DMS53 treated with DMSO at 0.1 percent for 48 hours (cell line): ENCODE results near the gene MPPED2.

Source experiments
- DNase-seq: peaks from one replicate; lab custom pipeline; 2025; ENCODE audit not compliant: unreplicated experiment; lab: John Stamatoyannopoulos, UW

MPPED2 gene

DNA sequence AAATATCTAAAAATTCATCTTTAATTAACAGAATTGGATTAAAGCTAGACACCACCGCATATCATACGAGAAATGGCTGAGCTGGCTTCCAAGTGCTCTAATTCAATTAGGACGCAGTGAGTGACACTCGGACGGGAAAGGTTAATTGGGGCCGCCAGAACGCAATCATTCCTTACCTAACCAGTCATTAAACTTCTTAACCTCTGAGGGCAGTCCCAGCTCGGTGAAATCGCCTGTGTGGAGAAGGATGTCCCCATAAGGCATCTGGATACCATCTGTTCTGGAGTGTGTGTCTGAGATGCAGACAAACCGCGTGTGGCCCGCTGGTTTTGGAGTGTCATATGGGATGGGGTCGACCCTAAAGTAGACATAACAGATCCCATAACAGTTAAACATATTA is 50.3 kb downstream of the MPPED2 start:
- DNase-seq, result no peak

DNA sequence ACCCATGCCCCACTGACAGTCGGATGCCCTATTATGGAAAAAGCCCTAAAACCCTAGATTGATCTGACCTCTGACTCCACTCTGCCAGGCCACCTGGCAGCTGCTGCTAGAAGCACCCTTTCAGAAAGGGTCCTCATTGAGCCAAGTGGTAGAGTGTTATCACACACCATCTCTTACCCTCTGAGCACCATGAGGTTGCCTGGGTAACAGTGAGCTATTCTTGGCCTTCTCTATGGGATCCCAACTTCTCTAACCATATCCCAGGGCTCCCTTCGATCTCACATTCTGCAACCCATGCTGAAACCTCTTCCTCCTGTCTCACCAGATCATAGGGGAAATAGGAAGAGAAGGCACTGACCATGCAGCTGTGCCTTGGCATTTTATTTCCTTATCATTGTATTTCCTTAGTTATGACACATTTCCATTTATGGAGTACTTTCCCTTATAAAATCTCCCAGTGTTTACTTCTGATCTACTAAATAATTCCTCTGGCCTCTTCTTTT is 52.7 kb downstream of the MPPED2 start:
- DNase-seq, result no peak

DNA sequence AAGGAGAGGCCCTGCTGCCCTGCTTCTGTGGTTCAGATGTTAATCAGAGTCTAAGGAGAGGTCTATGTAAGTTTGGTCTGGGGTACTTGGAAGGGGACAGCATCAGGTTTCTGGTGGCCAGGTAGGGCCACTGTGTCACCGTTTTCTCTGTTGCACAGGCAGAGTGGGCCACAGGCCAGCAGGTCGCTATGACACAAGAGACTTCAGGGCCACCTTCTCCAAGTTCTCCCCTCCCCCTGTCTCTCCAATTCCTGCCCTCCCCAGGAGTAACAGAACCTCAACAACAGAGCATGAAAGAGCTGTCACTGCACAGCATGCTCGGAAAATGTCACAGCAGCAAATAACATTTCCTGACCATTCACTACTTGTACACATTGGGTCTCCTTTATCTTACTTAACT is 58.6 kb downstream of the MPPED2 start:
- DNase-seq, result no peak

DNA sequence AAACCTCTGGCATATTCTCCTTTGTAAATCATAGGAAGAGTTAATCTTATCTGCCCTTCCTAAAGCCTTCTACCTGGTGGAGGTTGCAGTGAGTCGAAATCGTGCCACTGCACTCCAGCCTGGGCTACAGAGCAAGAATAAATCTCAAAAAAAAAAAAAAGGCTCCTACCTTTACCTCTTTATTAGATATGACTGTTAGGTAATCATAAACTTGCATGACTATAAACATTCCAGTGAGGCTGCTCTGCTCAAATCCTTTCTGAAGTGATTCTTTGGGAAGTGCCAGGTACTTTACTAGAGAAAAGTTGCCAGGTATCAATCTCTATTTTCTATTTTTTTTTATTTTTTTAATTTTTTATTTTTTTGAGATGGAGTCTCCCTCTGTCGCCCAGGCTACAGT is 59.6 kb downstream of the MPPED2 start:
- no peak for DNase-seq

DNA sequence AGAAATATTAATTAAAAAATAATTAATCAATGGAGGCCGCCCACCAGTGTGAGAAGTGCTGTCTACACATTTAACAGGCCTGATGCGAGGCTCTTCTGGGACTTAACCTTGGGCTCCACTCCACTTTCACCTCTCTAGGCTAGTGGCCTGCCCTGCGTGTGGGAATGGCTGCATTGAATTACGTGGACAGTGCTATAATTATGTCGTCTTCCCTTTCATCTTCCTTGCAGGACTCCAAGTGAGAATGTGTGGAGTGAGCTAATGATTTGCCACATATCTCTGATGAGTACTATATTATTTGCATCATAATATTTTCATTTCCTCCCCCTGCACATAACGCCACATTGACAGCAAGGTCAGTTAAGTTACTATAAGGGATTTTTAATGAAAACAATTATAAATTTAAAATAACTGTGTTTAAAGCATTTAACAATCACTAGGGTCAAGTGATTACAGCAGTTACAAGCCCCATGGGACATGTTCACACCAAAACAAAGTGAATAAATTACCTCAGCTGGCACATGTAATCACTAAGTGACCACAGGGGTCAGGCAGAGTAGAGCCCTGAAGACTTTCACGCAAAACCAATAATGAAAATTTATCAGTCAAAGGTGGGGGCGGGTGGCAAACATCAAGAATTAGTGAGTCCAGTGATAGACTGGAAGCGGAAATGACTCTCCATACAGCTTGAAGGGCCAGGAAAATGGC is 63.5 kb downstream of the MPPED2 start:
- DNase-seq, result no peak

DNA sequence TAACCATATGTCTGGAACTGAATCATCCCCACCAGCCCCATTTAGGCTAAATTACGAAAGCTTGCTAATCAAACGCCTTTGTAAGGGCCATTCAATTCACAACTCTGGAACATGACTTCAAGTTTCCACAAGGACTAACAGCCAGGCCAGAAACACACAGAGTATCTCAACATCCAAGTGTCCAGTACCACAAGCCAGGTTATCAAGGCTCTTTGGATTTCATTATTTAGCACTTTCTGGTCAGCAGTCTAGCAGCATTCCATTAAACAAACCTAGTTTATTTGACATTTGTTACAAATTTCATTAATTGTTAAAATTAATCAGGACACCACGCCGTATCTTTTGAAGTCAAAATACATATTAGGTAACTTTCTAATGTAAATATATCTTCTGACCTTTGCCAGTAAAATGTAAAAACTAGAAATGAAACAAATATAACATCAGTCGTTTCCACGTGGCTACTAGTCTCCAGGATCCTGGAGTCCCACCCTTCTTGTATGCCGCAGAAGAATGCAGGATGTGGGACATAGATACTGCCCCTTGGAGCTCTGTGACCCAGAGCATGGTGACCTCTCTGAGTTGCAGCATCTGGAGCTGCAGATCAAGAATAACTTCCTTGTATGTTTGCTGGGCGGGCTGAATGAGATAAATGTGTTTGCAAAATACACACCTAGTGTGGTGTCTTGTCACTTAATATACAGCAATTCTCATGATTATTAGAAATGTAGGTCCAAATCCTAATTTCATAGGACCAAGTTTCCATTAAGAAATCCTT is 64.7 kb downstream of the MPPED2 start:
- no peak for DNase-seq

DNA sequence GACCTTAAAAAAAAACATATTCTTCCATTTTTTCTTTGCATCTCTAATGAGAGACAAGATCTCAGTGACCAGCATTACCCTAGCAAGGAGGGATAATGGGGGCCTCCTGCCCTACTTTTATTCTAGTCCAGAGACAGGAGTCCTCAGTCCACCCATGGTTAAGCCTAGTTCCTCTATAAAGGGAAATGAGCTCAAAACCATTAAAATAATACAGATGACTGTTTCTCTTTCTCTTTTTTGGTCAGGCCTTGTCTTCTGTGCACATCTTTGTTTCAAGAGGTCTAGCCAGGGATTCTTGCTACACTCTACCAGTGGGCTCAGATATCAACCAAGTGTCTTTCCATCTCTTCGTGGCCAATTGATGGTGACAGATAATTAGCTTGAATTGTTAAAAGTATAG is 73.1 kb downstream of the MPPED2 start:
- DNase-seq, result no peak

DNA sequence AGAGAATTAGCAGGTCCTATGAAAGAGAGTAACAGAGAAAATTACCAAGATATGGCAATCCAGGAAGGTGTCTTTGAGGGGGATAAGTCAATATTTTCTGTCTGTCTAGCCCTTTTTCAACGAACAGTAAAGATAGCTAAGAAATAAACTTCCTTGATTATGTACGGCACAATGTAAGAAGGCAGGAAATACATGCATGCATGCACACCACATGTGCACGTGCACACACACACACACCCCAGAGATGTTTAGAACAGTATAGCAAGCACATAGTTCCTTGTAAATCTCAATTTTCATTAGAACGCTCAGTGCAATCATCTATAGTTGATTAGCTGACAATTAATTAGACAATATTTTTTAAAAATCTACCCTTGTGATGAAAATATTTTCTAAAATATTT is 74.7 kb downstream of the MPPED2 start:
- DNase-seq, result no peak

DNA sequence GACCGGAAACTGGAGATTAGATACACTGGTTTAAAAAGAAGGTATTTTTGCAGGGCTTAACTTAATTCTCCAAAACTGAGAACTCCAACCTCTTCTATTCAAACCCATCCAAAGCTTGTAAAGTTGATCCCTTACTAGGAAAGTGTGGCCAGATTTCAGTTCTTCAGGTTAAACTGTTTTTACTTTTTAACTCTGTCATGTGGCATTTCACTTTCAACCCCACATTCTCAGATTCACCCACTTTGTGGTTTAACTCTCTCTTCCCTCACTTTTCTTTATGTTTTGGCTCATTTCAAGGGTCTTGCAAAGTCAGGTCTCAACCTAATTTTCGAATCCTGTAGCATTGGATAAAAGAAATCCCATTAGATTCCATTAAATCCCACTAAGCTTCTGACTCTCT is 75.4 kb downstream of the MPPED2 start:
- DNase-seq, result no peak

DNA sequence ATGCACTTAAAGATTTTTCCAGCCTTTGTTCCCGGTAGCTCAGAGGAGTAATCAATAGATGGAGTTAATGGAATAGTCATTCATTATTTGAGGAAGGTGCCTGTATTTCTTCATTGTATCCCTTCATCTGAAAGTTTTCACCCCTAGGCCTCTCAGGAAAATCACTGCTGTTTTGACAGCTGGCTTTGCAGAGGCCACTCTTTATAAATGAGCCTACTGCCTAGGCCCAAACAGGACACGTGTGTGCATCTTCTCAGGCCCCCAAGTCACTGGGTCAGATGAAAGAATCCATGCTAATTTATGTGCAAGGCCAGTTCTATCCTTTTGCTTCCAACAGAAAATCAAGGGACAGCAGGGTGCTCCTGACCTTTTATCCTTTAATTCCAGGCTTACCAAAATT is 76.8 kb downstream of the MPPED2 start:
- no peak for DNase-seq

DNA sequence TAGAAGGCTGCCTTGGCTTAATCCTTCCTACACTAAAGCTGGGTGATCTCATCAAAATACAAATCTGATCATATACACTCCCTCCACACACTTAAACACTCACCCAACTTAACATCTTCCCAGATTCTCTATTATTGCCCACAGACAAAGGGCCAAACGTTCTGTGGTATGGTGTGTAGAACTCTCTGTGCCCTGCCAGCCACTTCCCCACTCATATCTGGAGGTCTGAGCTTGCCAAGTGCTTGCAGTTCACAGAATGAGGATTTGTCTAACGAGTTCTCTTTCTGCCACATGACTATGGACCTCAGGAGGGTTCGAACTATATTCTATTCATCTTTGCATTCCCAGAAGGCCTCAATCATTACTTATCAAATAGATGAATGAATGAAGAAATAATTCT is 77.6 kb downstream of the MPPED2 start:
- no peak for DNase-seq

DNA sequence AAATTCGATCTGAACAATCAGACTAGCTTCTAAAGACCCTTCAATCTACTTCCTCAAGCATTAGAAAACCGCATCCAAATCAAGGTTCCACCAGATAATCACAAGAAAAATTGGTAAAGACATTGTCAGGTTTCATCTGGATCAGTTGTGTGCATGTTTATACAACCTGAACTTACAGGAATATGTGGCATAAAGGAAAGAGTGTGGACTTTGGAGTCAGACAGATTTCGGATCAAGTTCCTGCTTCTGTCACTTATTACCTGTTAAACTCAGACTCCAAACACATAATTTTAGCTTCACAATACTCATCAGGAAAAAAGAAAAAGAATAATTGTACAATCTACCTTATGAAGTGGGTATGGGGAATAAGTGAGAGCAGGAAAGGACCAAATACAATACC is 80.5 kb downstream of the MPPED2 start:
- DNase-seq, result no peak

DNA sequence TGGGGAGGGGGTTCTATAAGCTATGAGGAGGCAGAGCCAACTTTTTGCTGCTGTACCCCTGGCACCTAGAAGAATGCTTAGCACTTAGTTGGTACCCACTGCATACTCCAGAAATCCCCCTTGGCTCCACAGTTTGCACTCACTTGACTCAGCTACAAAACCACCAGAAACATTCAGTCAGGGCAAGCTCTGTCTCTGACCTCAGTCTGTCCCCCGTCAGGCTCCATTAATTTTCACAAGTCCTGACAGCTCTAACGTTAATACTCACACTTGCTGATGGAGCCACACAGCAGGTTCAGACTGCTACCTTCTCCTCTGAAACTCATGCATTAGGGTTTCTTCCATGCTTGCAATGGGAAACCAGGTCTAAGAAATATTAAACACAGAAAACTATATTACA is 81.7 kb downstream of the MPPED2 start:
- DNase-seq, result no peak

DNA sequence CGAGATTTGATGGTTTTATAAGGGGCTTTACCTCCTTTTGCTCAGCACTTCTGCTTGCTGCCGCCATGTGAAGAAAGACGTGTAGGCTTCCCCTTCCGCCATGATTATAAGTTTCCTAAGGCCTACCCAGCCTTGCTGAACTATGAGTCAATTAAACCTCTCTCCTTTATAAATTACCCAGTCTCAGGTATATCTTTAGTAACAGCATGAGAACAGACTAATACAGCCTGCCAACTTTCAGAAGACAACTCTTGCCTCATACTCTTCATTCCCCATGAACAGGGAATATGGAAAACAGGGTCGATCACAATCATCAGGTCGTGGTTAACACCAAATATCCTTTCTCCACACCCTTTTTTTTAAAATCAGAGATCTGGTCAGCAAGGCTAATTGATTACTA is 83.0 kb downstream of the MPPED2 start:
- no peak for DNase-seq

DNA sequence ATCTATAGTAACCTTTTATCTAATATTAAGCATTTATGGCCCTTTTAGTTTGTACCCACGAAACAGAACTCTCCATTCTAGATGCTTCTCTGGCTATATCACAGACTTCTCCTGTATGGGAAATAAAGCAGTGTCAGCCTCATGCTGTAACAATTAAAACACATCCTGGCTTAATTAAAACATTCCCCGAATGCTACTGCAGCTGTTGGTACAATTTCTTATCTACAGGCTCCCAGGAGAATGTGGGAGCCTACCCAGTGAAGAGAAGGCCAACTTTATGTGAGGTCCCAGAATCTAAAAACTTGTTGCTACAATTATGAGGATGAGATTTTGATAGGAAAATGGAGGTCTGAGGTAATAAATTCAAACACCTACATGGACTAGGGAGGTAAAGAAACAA is 83.8 kb downstream of the MPPED2 start:
- DNase-seq, result no peak

DNA sequence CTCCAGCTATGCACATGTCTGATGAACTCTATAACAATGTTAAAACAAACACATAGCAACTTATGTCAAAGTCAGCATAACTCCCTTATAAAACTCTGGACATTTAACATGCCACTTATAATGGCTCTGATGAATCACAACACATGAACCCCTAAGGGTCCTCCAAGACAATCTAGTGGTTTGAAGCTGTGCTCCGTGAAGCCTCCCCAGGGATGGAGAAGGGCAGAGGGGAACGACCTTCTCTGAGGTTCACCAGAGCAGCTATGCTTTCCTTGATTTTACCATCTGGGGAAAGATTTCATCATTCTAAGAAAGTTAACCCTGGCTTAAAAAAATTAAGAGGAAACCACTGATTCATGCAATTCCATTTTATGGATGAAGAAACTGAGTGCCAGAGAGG is 84.4 kb downstream of the MPPED2 start:
- DNase-seq, result no peak

DNA sequence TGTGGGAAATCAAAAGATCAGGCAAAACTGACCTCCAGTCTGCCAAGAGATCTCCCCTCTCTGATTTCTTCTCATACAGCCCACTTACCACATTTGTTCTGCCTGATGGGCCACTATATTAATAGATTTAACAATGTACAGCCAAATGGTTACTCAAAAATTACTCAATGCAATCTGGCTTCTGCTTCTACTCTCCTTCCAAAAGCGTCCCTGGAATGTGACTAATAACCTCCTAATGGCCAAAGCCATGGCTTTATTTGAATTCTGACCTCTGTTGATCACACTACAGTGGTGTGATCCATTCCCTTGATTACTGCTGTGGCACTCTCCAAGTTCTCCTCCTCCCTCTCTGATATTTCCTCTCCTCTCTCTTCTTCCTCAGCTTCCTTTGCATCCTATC is 86.2 kb downstream of the MPPED2 start:
- no peak for DNase-seq

DNA sequence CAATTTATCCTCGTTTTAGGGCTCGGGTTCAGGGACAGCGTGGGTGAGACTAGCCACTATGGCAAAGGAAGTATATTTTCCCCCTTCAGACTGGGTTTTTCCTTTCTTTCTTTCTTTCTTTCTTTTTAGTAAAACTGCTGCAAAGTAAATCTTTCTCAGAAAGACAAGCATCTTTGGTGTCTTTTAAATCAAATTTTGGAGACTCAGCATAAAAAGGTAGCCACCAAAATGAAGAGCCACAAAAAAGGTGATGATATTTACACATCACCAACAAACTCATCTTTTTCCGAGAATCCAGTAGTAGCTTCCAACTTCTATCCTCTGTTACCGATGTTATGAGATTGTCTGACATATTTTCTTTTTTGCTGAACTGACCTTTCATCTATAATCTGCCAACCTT is 88.6 kb downstream of the MPPED2 start:
- DNase-seq, result no peak

DNA sequence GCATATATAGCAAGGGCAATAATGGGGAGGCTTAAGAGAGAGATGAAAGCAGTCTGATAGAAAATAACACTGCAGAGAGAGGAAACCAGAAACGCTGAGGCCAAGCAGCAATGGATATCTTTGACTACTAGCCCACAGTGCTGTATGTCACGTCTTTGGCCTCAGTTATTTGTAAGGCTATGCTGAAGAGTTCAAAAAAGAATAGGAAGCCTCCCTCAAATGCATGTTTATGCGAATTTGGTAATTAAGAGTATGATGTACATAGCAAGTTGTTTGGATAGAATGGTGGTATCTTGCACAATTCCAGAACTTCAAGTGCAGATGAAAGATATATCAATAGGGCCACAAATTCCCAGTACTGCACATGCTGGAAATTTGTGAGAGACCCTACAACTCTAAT is 89.2 kb downstream of the MPPED2 start:
- no peak for DNase-seq

DNA sequence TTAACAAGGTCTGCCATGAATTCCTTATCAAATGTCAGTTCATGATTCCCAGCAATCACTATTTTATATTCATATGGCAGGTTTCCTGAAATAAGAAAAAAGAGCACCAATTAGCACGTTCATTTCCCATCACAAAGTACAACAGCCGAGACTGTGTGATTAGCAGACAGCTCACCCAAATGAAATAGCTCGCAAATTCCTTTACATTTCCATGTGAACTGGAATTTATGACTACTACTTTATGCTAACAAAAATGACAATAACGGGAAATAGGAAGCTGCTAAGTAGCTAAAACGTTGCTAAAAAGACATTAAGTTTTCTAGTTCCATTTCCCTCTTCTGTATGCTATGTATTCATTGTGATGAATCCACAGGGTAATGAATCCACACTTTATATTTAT is 90.7 kb downstream of the MPPED2 start:
- no peak for DNase-seq

DNA sequence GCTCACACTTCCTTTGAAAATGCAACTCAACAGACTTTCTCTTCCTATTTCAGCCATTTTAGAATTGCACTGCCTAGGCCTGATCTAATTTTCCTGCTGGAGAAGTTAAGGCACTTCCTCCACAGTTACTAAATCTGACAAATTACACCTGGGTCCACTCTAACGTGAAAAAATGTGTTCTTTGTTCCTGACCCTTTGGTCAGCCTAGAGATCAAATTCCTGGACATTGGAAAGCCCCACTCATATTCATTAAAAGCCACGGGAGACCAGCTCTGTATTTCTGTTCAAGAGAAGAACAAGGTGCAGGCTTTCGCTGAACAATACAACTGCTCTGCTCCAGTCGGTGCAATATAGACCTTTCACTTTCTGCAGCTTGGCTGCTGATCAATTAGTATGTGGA is 96.6 kb downstream of the MPPED2 start:
- no peak for DNase-seq

DNA sequence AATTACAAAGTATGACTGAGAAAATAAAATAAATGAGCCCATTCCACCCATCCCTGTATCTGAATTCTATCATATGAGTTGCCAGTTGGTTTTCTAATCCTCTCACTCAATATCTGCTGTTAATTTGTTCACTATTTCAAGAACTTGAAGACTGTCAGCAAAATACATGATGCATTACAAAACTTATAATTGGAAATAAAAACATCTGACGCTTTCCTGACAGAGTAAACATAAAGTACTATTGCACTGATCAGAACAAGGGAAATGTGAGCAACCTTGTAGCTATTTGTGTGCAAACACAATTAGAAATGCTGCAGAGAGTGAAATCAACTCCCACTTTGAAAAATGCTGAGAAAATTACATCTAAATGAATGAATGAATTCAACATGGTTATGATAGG is 97.1 kb downstream of the MPPED2 start:
- DNase-seq, result no peak
